ENCODE measurements around the gene ATN1.

DNA sequence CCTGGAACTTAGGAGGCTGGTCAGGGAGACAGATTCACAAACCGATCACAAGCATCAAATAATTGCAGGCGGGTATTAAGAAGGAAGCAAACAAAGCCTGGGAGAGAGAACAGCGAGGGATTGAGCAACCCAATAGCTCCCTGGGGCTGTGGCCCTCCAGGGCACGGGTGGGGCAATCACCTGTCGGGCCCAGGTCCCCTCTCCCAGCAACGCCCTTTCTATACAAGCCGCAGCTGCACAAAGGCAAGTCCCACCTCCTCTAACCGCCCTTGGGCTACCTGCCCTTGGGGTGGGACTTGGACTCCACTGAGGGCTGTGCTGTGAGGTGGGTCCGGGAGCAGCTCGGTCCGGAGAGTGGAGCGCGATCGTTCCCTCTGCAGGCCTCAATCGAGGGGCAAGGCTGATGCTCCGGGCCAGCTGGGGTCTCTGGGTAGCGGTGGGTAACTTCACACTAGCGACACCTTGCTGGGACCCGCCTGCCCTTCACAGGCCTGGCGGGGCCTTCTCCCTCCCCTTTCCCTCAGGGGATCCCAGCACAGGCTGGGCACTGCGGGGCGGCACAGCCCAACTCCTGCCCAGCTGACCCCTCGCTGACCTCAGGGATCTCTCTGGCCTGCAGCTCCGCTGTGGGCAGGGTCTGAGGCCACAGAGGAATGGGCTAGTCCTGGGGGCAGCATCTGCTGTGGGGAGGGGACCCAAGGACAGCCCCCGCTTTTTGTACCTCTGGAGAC lies 34.7 kb downstream of the ATN1 start:
- TF ChIP-seq POLR2A (IDR thresholded peaks at IDR 0.05): peak in 1 of 2 donors; percentile 31
- TF ChIP-seq, protein P1, sequence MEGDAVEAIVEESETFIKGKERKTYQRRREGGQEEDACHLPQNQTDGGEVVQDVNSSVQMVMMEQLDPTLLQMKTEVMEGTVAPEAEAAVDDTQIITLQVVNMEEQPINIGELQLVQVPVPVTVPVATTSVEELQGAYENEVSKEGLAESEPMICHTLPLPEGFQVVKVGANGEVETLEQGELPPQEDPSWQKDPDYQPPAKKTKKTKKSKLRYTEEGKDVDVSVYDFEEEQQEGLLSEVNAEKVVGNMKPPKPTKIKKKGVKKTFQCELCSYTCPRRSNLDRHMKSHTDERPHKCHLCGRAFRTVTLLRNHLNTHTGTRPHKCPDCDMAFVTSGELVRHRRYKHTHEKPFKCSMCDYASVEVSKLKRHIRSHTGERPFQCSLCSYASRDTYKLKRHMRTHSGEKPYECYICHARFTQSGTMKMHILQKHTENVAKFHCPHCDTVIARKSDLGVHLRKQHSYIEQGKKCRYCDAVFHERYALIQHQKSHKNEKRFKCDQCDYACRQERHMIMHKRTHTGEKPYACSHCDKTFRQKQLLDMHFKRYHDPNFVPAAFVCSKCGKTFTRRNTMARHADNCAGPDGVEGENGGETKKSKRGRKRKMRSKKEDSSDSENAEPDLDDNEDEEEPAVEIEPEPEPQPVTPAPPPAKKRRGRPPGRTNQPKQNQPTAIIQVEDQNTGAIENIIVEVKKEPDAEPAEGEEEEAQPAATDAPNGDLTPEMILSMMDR (IDR thresholded peaks at IDR 0.05): no peak
